C4-2B (cell line): ENCODE measurements around the gene CCDC172.

Source experiments
- ZFX ChIP-seq: fragments of 450-650 bp; IDR thresholded peaks from 2 replicates; pipeline ENCODE4 v1.6.1; 2017
- TF ChIP-seq, protein P1 (sequence below): fragments of 450-650 bp; conservative IDR thresholded peaks from 2 replicates; pipeline ENCODE4 v1.5.1; 2017; ENCODE audit warnings: mild to moderate bottlenecking

DNA sequence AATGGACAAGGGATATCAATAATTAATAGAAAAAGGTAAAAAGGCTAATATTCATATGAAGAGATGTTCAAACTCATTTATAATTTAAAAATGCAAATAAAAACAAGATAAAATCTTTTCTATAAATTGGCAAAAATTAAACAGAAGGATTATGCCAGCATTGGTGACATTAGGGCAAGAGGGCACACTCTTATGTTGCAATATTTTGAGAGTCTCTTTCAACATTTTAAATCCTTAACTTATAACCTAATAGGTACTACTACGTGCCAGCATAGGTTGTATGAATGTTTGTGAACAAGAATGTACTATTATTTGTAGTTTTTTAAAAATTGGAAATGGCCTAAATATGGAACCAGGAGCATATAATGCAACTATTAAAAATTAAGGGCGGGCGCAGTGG, 78.6 kb downstream of the CCDC172 start:
- TF ChIP-seq, protein P1, sequence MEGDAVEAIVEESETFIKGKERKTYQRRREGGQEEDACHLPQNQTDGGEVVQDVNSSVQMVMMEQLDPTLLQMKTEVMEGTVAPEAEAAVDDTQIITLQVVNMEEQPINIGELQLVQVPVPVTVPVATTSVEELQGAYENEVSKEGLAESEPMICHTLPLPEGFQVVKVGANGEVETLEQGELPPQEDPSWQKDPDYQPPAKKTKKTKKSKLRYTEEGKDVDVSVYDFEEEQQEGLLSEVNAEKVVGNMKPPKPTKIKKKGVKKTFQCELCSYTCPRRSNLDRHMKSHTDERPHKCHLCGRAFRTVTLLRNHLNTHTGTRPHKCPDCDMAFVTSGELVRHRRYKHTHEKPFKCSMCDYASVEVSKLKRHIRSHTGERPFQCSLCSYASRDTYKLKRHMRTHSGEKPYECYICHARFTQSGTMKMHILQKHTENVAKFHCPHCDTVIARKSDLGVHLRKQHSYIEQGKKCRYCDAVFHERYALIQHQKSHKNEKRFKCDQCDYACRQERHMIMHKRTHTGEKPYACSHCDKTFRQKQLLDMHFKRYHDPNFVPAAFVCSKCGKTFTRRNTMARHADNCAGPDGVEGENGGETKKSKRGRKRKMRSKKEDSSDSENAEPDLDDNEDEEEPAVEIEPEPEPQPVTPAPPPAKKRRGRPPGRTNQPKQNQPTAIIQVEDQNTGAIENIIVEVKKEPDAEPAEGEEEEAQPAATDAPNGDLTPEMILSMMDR: no peak
- TF ChIP-seq ZFX: no peak
